H54 (cell line): ENCODE measurements around the gene PLBD2.

Experiments used
- DNase-seq: peaks from one replicate; pipeline ENCODE4 v3.0.0; 2011; ENCODE audit warnings: low spot score, mixed read lengths; ENCODE audit not compliant: insufficient read length
- FAIRE-seq: peaks from 3 replicates; lab custom pipeline; 2011; peaks lifted over from hg19 to GRCh38; lab: Jason Lieb, UNC
- POLR2A ChIP-seq: IDR thresholded peaks from 2 replicates; pipeline ENCODE4 v1.6.1; 2011; ENCODE audit warnings: low read depth, mild to moderate bottlenecking, low read length

Gene PLBD2

GRCh38 chr12:113329022-113329790 is 29.2 kb upstream of the PLBD2 start:
- DNase-seq (peak; percentile 67), FAIRE-seq (no peak)
- TF ChIP-seq POLR2A = no peak

GRCh38 chr12:113329791-113330417 is 28.5 kb upstream of the PLBD2 start:
- FAIRE-seq = no peak
- DNase-seq = no peak
- no peak for TF ChIP-seq POLR2A

- FAIRE-seq = no peak
- TF ChIP-seq POLR2A = no peak
- DNase-seq = no peak
Measured at GRCh38 chr12:113330505-113330904, 27.9 kb upstream of the PLBD2 start.

GRCh38 chr12:113332688-113333417 is 25.5 kb upstream of the PLBD2 start:
- FAIRE-seq (no peak), DNase-seq (no peak)
- no peak for TF ChIP-seq POLR2A

GRCh38 chr12:113333418-113333750 is 25.0 kb upstream of the PLBD2 start:
- DNase-seq = no peak
- FAIRE-seq = no peak
- TF ChIP-seq POLR2A = no peak

GRCh38 chr12:113333877-113334785 is 24.3 kb upstream of the PLBD2 start:
- DNase-seq = no peak
- no peak for TF ChIP-seq POLR2A
- no peak for FAIRE-seq

- peak; percentile 93 for TF ChIP-seq POLR2A
- FAIRE-seq (no peak), DNase-seq (peak; percentile 79)
Measured at GRCh38 chr12:113334786-113335539, 23.4 kb upstream of the PLBD2 start, which contains the start of gene SLC8B1. Gene SLC8B1 (minus strand): TSS chr12:113335109. CDS start chr12:113332878, 2,231 bp downstream.

- no peak for DNase-seq
- no peak for TF ChIP-seq POLR2A
Measured at GRCh38 chr12:113339540-113339939, 18.8 kb upstream of the PLBD2 start.

GRCh38 chr12:113340061-113340460 is 18.3 kb upstream of the PLBD2 start:
- DNase-seq = no peak
- no peak for FAIRE-seq
- TF ChIP-seq POLR2A = no peak

More at GRCh38 chr12:113339540-113339939, 18.8 kb upstream of the PLBD2 start:
- no peak for FAIRE-seq

- no peak for FAIRE-seq
- DNase-seq = no peak
- no peak for TF ChIP-seq POLR2A
Measured at GRCh38 chr12:113341535-113341934, 16.9 kb upstream of the PLBD2 start.

GRCh38 chr12:113345318-113345717 is 13.1 kb upstream of the PLBD2 start:
- TF ChIP-seq POLR2A = no peak
- no peak for DNase-seq
- FAIRE-seq = no peak

- no peak for FAIRE-seq
- no peak for TF ChIP-seq POLR2A
- DNase-seq = no peak
Measured at GRCh38 chr12:113346353-113346752, 12.0 kb upstream of the PLBD2 start.
